GM12891 (cell line): ENCODE measurements around the gene IRX2.

Experiments used
- POLR2A ChIP-seq: IDR thresholded peaks from 2 replicates; pipeline ENCODE4 v1.6.1; 2011; ENCODE audit warnings: low read depth, low read length, control low read depth
- POLR2AphosphoS5 ChIP-seq: IDR thresholded peaks from 2 replicates; pipeline ENCODE4 v1.6.1; 2011; ENCODE audit warnings: low read depth, low read length, control low read depth

- TF ChIP-seq POLR2AphosphoS5 (no peak), POLR2A (no peak)
Measured at GRCh38 chr5:2764581-2764980, 13.1 kb upstream of the IRX2 start.
